HEK293 (cell line): ENCODE data around the gene JAZF1.

ENCODE experiments used
- CTCF ChIA-PET: fragments of 350-600 bp; formaldehyde crosslinking; extraction: SDS; loops from one replicate; lab custom pipeline; 2021; ENCODE audit warnings: antibody characterized with exemption; lab: Yijun Ruan, JAX
- POLR2A ChIA-PET: fragments of 300-600 bp; formaldehyde crosslinking; extraction: SDS; loops from one replicate; lab custom pipeline; 2020; ENCODE audit warnings: antibody characterized with exemption, inconsistent platforms; lab: Yijun Ruan, JAX
- H3K27ac ChIP-seq: fragments of 200-500 bp; sonication (Bioruptor generic); 2 replicates; pipeline ENCODE4 v1.5.1; 2014; ENCODE audit warnings: low read depth, low read length, control low read depth, inconsistent platforms; ENCODE audit errors: extremely low read depth
- H3K36me3 ChIP-seq, 2 experiments: fragments of 200-500 bp in 1 of 2; sonication (Bioruptor generic) in 1 of 2; 1 replicate in 1 of 2; 2 replicates in 1 of 2; pipeline ENCODE4 v1.5.1; 2014 to 2017; ENCODE audit warnings: inconsistent platforms in 2 of 2, low read length in 2 of 2; ENCODE audit not compliant: control insufficient read depth in 2 of 2, insufficient read depth in 1 of 2
- H3K4me1 ChIP-seq: fragments of 200-500 bp; sonication (Bioruptor generic); 2 replicates; pipeline ENCODE4 v1.5.1; 2014; ENCODE audit warnings: mild to moderate bottlenecking, low read length, inconsistent platforms; ENCODE audit not compliant: control insufficient read depth, insufficient read depth
- H3K4me3 ChIP-seq: 2 replicates; pipeline ENCODE4 v1.5.1; 2011; ENCODE audit warnings: low read depth, mild to moderate bottlenecking, control low read depth, low read length, moderate library complexity
- H3K9me3 ChIP-seq: fragments of 200-500 bp; sonication (Bioruptor generic); 2 replicates; pipeline ENCODE4 v1.5.1; 2014; ENCODE audit warnings: low read depth, low read length, inconsistent platforms; ENCODE audit not compliant: control insufficient read depth, insufficient read depth
- CTCF ChIP-seq: fragments of 450-650 bp; formaldehyde crosslinking; IDR thresholded peaks from 2 replicates; pipeline ENCODE4 v1.5.1; 2016; ENCODE audit warnings: missing biosample characterization, missing genetic modification characterization
- FEZF1 ChIP-seq: fragments of 450-650 bp; formaldehyde crosslinking; IDR thresholded peaks from 2 replicates; pipeline ENCODE4 v1.5.1; 2016; ENCODE audit warnings: missing biosample characterization, missing genetic modification characterization
- HOXD13 ChIP-seq: sonication (generic); formaldehyde crosslinking; IDR thresholded peaks from 2 replicates; pipeline ENCODE4 v1.8.0; 2022; ENCODE audit warnings: missing genetic modification reagents, borderline replicate concordance
- KLF9 ChIP-seq: fragments of 450-650 bp; formaldehyde crosslinking; IDR thresholded peaks from 2 replicates; pipeline ENCODE4 v1.5.1; 2016; ENCODE audit warnings: missing biosample characterization, missing genetic modification characterization, low read depth
- PRDM1 ChIP-seq: fragments of 450-650 bp; formaldehyde crosslinking; IDR thresholded peaks from 2 replicates; pipeline ENCODE4; 2016; ENCODE audit warnings: missing biosample characterization, missing genetic modification characterization
- REPIN1 ChIP-seq: fragments of 450-650 bp; formaldehyde crosslinking; IDR thresholded peaks from 2 replicates; pipeline ENCODE4 v1.5.1; 2017; ENCODE audit warnings: missing biosample characterization, missing genetic modification characterization, low read depth
- ZBTB48 ChIP-seq: fragments of 450-650 bp; formaldehyde crosslinking; IDR thresholded peaks from 2 replicates; pipeline ENCODE4 v1.5.1; 2016; ENCODE audit warnings: missing biosample characterization, missing genetic modification characterization
- ZIC2 ChIP-seq: fragments of 450-650 bp; formaldehyde crosslinking; IDR thresholded peaks from 2 replicates; pipeline ENCODE4 v1.5.1; 2016; ENCODE audit warnings: missing biosample characterization, missing genetic modification characterization
- ZNF133 ChIP-seq: fragments of 450-650 bp; formaldehyde crosslinking; IDR thresholded peaks from 2 replicates; pipeline ENCODE4 v1.5.1; 2016; ENCODE audit warnings: missing biosample characterization, missing genetic modification characterization
- ZNF146 ChIP-seq: fragments of 450-650 bp; formaldehyde crosslinking; IDR thresholded peaks from 2 replicates; pipeline ENCODE4 v1.5.1; 2016; ENCODE audit warnings: missing biosample characterization, missing genetic modification characterization
- ZNF223 ChIP-seq: fragments of 450-650 bp; formaldehyde crosslinking; IDR thresholded peaks from 2 replicates; pipeline ENCODE4 v1.5.1; 2016; ENCODE audit warnings: missing biosample characterization, missing genetic modification characterization
- ZNF266 ChIP-seq: fragments of 450-650 bp; formaldehyde crosslinking; IDR thresholded peaks from 2 replicates; pipeline ENCODE4 v1.5.1; 2016; ENCODE audit warnings: missing biosample characterization, missing genetic modification characterization, low read depth
- ZNF394 ChIP-seq: fragments of 450-650 bp; formaldehyde crosslinking; IDR thresholded peaks from 2 replicates; pipeline ENCODE4 v1.5.1; 2016; ENCODE audit warnings: missing biosample characterization, missing genetic modification characterization, mild to moderate bottlenecking, moderate library complexity, borderline replicate concordance
- ZNF449 ChIP-seq: fragments of 450-650 bp; formaldehyde crosslinking; IDR thresholded peaks from 2 replicates; pipeline ENCODE4 v1.5.1; 2017; ENCODE audit warnings: missing biosample characterization, mild to moderate bottlenecking, missing genetic modification characterization, moderate library complexity
- ZNF549 ChIP-seq: fragments of 450-650 bp; IDR thresholded peaks from 2 replicates; pipeline ENCODE4 v1.5.1; 2018; ENCODE audit warnings: missing biosample characterization, missing genetic modification characterization, mild to moderate bottlenecking, inconsistent platforms, moderate library complexity
- ZNF639 ChIP-seq: fragments of 450-650 bp; formaldehyde crosslinking; IDR thresholded peaks from 2 replicates; pipeline ENCODE4 v1.5.1; 2016; ENCODE audit warnings: missing biosample characterization, missing genetic modification characterization
- ZNF660 ChIP-seq: fragments of 450-650 bp; IDR thresholded peaks from 2 replicates; pipeline ENCODE4 v1.5.1; 2018; ENCODE audit warnings: missing biosample characterization, mild to moderate bottlenecking, missing genetic modification characterization
- ZNF843 ChIP-seq: fragments of 450-650 bp; formaldehyde crosslinking; IDR thresholded peaks from 2 replicates; pipeline ENCODE4 v1.5.1; 2016; ENCODE audit warnings: missing biosample characterization, missing genetic modification characterization
- ZXDB ChIP-seq: fragments of 450-650 bp; formaldehyde crosslinking; IDR thresholded peaks from 2 replicates; pipeline ENCODE4 v1.5.1; 2016; ENCODE audit warnings: missing biosample characterization, missing genetic modification characterization
- TF ChIP-seq, protein P1 (sequence below): fragments of 450-650 bp; formaldehyde crosslinking; IDR thresholded peaks from 2 replicates; pipeline ENCODE4 v1.5.1; 2016; ENCODE audit warnings: missing biosample characterization, missing genetic modification characterization
- TF ChIP-seq, protein P2 (sequence below): fragments of 450-650 bp; formaldehyde crosslinking; IDR thresholded peaks from 2 replicates; pipeline ENCODE4 v1.5.1; 2016; ENCODE audit warnings: missing biosample characterization, missing genetic modification characterization
- TF ChIP-seq, protein P3 (sequence below): sonication (generic); formaldehyde crosslinking; IDR thresholded peaks from 2 replicates; pipeline ENCODE4 v1.8.1; 2022; ENCODE audit warnings: mild to moderate bottlenecking, moderate library complexity, missing genetic modification reagents
- TF ChIP-seq, protein P4 (sequence below): fragments of 450-650 bp; formaldehyde crosslinking; IDR thresholded peaks from 2 replicates; pipeline ENCODE4 v1.5.0; 2017; ENCODE audit warnings: missing biosample characterization, missing genetic modification characterization, borderline replicate concordance
- TF ChIP-seq, protein P5 (sequence below): fragments of 450-650 bp; formaldehyde crosslinking; IDR thresholded peaks from 2 replicates; pipeline ENCODE4 v1.5.1; 2017; ENCODE audit warnings: missing biosample characterization, missing genetic modification characterization

The JAZF1 gene

DNA sequence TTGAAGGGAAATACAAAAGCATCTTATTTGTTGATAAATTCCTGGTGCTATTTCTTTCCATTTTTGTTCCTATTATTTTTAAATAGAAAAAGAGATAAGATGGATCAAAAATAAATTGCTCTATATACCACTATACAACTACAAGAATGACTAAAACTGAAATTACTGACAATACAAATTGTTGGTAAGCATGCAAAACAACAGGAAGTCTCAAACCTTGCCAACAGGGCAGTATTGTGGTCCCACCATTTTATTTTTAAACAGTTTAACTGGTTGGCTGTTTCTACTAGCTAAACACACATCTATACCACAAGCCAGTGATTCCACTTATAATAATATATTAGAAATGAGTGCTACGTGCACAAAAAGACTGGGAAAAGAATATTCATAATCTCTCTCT is 213.0 kb downstream of the JAZF1 start:
- H3K27ac ChIP-seq: no peak overlapping the region
- ChIA-PET CTCF (no interaction called here), POLR2A (no interaction called here)
- no peaks in the 10 kb centered on the region for H3K9me3 ChIP-seq
- no peak overlapping the region for H3K4me3 ChIP-seq
- no peaks in the 10 kb centered on the region for H3K36me3 ChIP-seq
- no peaks in the 10 kb centered on the region for H3K4me1 ChIP-seq
- TF ChIP-seq HOXD13 (CRISPR knock-in tag) (no peak), ZNF133 (tag by site-specific recombination) (no peak), ZNF146 (tag by site-specific recombination) (no peak), ZNF394 (tag by site-specific recombination) (no peak), CTCF (no peak), ZNF843 (no peak), ZIC2 (tag by site-specific recombination) (no peak), ZBTB48 (tag by site-specific recombination) (no peak), ZNF223 (no peak), KLF9 (no peak), ZXDB (no peak), ZNF449 (tag by site-specific recombination) (no peak), ZNF639 (tag by site-specific recombination) (no peak)
- TF ChIP-seq, protein P1, sequence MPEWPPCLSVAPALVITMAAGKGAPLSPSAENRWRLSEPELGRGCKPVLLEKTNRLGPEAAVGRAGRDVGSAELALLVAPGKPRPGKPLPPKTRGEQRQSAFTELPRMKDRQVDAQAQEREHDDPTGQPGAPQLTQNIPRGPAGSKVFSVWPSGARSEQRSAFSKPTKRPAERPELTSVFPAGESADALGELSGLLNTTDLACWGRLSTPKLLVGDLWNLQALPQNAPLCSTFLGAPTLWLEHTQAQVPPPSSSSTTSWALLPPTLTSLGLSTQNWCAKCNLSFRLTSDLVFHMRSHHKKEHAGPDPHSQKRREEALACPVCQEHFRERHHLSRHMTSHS (tag by site-specific recombination): no peak
- TF ChIP-seq, protein P2, sequence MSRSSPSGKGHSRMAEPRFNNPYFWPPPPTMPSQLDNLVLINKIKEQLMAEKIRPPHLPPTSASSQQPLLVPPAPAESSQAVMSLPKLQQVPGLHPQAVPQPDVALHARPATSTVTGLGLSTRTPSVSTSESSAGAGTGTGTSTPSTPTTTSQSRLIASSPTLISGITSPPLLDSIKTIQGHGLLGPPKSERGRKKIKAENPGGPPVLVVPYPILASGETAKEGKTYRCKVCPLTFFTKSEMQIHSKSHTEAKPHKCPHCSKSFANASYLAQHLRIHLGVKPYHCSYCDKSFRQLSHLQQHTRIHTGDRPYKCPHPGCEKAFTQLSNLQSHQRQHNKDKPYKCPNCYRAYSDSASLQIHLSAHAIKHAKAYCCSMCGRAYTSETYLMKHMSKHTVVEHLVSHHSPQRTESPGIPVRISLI (tag by site-specific recombination): no peak
- TF ChIP-seq, protein P3, sequence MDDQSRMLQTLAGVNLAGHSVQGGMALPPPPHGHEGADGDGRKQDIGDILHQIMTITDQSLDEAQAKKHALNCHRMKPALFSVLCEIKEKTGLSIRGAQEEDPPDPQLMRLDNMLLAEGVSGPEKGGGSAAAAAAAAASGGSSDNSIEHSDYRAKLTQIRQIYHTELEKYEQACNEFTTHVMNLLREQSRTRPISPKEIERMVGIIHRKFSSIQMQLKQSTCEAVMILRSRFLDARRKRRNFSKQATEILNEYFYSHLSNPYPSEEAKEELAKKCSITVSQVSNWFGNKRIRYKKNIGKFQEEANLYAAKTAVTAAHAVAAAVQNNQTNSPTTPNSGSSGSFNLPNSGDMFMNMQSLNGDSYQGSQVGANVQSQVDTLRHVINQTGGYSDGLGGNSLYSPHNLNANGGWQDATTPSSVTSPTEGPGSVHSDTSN: no peak

GRCh38 chr7:27966219-27966780 is 214.3 kb downstream of the JAZF1 start:
- H3K27ac ChIP-seq: no peak overlapping the region
- no peaks in the 10 kb centered on the region for H3K36me3 ChIP-seq
- POLR2A ChIA-PET: no interaction called here
- CTCF ChIA-PET: no interaction called here
- no peaks in the 10 kb centered on the region for H3K9me3 ChIP-seq
- H3K4me3 ChIP-seq: no peak overlapping the region
- no peaks in the 10 kb centered on the region for H3K4me1 ChIP-seq
- TF ChIP-seq REPIN1 (tag by site-specific recombination) (no peak), ZNF660 (tag by site-specific recombination) (no peak), ZIC2 (tag by site-specific recombination) (no peak), PRDM1 (tag by site-specific recombination) (no peak), ZNF266 (tag by site-specific recombination) (no peak), FEZF1 (tag by site-specific recombination) (no peak), ZNF549 (no peak)
- TF ChIP-seq, protein P4, sequence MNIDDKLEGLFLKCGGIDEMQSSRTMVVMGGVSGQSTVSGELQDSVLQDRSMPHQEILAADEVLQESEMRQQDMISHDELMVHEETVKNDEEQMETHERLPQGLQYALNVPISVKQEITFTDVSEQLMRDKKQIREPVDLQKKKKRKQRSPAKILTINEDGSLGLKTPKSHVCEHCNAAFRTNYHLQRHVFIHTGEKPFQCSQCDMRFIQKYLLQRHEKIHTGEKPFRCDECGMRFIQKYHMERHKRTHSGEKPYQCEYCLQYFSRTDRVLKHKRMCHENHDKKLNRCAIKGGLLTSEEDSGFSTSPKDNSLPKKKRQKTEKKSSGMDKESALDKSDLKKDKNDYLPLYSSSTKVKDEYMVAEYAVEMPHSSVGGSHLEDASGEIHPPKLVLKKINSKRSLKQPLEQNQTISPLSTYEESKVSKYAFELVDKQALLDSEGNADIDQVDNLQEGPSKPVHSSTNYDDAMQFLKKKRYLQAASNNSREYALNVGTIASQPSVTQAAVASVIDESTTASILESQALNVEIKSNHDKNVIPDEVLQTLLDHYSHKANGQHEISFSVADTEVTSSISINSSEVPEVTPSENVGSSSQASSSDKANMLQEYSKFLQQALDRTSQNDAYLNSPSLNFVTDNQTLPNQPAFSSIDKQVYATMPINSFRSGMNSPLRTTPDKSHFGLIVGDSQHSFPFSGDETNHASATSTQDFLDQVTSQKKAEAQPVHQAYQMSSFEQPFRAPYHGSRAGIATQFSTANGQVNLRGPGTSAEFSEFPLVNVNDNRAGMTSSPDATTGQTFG (tag by site-specific recombination): no peak
- TF ChIP-seq, protein P5, sequence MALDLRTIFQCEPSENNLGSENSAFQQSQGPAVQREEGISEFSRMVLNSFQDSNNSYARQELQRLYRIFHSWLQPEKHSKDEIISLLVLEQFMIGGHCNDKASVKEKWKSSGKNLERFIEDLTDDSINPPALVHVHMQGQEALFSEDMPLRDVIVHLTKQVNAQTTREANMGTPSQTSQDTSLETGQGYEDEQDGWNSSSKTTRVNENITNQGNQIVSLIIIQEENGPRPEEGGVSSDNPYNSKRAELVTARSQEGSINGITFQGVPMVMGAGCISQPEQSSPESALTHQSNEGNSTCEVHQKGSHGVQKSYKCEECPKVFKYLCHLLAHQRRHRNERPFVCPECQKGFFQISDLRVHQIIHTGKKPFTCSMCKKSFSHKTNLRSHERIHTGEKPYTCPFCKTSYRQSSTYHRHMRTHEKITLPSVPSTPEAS: no peak
